ENCODE results near the gene USP7. TPM values are rescaled to one million over a fixed set of nuclear protein-coding genes. Genes with fewer than 3 reads are reported as not detected.
A peak's percentile ranks its signal among the peaks of the same experiment; 100 is the strongest.

USP7 gene
- total and polyA plus RNA-seq, 2 donors from 2014 or later, result 26.7 to 92.0 TPM

DNA sequence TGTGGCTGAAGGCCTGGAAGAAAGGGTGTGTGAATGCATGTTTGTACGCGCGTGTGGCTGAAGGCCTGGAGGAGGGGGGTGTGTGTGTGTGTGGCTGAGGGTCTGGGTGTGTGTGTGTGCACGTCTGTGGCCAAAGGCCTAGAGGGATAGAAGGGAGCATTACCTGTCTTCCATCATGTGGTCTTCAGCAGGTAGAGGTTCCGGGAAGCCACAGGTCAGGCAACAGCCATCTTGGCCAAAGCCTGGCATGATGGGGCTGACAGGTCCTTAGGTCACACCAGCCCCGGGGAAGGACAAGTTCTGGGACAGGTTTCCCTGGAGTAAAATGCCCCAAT, 76.3 kb downstream of the USP7 start:
- peak in 1 of 5 donors; percentile 23 for DNase-seq
- Histone ChIP-seq H3K9me3 (ENCODE audit: control insufficient read depth in 2 of 3, insufficient read depth in 1 of 3, low read length in 3 of 3) (no peaks in the 10 kb centered on the region), H3K4me3 (ENCODE audit: low read length in 3 of 3) (no peak overlapping the region), H3K27ac (ENCODE audit: low read depth in 2 of 2, low read length in 2 of 2) (no peak overlapping the region), H3K36me3 (ENCODE audit: control insufficient read depth in 2 of 3, insufficient read depth in 3 of 3, low read length in 3 of 3) (peaks cover 0 to 20% (median 11%) of the 10 kb centered on the region in 3 donors), H3K27me3 (ENCODE audit: control insufficient read depth, insufficient read depth, low read length) (no peaks in the 10 kb centered on the region), H3K4me1 (ENCODE audit: control insufficient read depth in 2 of 3, insufficient read depth in 2 of 3, low read depth in 1 of 3, low read length in 3 of 3) (peaks cover 0 to 4% (median 0%) of the 10 kb centered on the region in 3 donors), H3K9ac (ENCODE audit: low read length in 3 of 3) (no peak overlapping the region)
- intact Hi-C loops (cut with DNase I), result loop anchor here (10.0 kb wide), 1 partner anchor 83 kb away; no protein-coding TSS in a partner anchor
- TF ChIP-seq, protein P1, sequence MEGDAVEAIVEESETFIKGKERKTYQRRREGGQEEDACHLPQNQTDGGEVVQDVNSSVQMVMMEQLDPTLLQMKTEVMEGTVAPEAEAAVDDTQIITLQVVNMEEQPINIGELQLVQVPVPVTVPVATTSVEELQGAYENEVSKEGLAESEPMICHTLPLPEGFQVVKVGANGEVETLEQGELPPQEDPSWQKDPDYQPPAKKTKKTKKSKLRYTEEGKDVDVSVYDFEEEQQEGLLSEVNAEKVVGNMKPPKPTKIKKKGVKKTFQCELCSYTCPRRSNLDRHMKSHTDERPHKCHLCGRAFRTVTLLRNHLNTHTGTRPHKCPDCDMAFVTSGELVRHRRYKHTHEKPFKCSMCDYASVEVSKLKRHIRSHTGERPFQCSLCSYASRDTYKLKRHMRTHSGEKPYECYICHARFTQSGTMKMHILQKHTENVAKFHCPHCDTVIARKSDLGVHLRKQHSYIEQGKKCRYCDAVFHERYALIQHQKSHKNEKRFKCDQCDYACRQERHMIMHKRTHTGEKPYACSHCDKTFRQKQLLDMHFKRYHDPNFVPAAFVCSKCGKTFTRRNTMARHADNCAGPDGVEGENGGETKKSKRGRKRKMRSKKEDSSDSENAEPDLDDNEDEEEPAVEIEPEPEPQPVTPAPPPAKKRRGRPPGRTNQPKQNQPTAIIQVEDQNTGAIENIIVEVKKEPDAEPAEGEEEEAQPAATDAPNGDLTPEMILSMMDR (IDR thresholded peaks at IDR 0.05; ENCODE audit: borderline replicate concordance, extremely low read depth, insufficient read depth), result no peak
- FAIRE-seq, result no peak

DNA sequence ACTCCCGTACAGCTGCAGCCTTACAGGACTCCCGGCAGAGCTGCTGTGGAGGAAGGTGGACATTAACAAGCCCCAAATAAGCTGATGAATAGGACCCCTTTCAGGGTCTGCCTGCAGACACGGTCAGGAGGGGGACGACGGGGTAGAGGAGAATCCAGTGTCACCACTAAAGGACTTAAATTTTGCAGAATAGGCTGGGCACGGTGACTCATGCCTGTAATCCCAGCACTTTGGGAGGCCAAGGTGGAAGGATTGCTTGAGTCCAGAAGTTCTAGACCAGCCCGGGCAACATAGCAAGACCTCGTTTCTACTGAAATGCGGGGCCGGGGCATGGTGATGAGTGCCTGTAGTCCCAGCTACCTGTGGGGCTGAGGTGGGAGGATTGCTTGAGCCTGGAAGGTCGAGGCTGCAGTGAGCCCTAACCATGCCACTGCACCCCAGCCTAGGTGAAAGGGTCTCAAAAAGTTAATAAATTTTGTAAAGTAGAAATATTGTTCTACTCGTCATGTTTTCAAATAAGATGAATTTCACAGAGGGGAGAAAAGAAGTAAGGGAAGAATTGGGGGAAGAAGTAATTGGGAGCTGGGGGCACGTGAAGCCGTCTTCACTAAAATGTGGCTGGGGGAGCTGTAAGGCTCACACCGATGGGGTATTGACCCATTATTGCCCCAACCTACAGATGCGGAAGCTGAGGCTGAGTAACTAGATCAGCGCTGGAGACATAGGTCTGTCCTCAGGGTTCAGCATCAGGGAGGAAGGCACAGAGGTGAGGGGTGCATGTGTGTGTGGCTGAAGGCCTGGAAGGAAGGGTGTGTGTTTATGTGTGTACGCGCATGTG, 76.9 kb downstream of the USP7 start:
- Histone ChIP-seq H3K9me3 (ENCODE audit: control insufficient read depth in 2 of 3, insufficient read depth in 1 of 3, low read length in 3 of 3) (no peaks in the 10 kb centered on the region), H3K4me1 (ENCODE audit: control insufficient read depth in 2 of 3, insufficient read depth in 2 of 3, low read depth in 1 of 3, low read length in 3 of 3) (peaks cover 0 to 4% (median 0%) of the 10 kb centered on the region in 3 donors), H3K36me3 (ENCODE audit: control insufficient read depth in 2 of 3, insufficient read depth in 3 of 3, low read length in 3 of 3) (peaks cover 0 to 17% (median 8%) of the 10 kb centered on the region in 3 donors), H3K9ac (ENCODE audit: low read length in 3 of 3) (no peak overlapping the region), H3K27ac (ENCODE audit: low read depth in 2 of 2, low read length in 2 of 2) (no peak overlapping the region), H3K4me3 (ENCODE audit: low read length in 3 of 3) (no peak overlapping the region), H3K27me3 (ENCODE audit: control insufficient read depth, insufficient read depth, low read length) (no peaks in the 10 kb centered on the region)
- DNase-seq (peak in 1 of 5 donors; percentile 17), FAIRE-seq (no peak)
- intact Hi-C loops (cut with DNase I), result loop anchor here (10.0 kb wide), 1 partner anchor 82 kb away; no protein-coding TSS in a partner anchor
- TF ChIP-seq, protein P1 (IDR thresholded peaks at IDR 0.05; ENCODE audit: borderline replicate concordance, extremely low read depth, insufficient read depth), result no peak

DNA sequence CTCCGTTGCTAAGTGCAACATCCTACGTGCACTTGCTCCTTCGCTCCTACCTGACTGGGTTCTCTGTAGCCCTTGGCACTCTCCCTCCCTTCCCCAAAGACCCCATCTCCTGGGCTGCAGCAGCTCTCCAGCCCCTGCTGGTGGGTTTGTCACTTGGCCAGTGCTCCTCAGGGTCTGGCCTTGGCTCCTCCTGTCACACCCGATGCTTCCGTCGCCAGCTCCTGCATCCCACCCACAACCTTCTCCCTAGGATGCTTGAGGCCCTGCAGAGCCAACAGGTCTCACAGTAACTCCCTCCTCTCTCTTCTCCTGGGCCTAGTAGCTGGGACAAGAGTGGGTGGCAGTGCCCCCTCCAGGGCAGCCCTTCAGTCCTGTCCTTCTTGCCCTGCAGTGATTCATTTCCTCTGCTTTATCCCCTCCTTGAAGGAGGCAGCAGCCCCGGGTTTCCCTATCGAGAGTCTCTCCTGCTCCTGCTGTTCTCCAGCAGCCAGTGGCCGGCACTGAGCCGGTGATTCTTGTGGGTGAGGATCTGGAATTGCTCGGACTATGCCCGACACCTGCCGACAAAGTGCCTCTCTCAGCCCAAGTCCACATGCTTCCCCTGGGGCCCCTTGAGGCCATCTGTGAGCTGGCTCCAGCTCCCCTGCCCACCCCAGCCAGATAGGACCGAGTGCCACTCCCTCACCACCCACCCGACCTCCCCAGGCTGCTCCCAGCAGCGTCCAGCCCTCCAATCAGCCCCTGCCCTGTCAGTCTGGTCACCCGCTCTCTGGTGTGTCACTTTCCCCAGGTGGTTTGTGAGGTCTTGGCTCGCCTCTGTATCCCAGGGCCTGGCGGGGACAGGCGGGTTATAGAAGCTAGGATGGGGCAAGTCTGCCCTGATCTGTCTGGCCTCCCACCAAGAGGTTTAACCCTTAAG, 77.8 kb downstream of the USP7 start:
- intact Hi-C loops (cut with DNase I), result loop anchor here (10.0 kb wide), 1 partner anchor 81 kb away; no protein-coding TSS in a partner anchor
- Histone ChIP-seq H3K9me3 (ENCODE audit: control insufficient read depth in 2 of 3, insufficient read depth in 1 of 3, low read length in 3 of 3) (no peaks in the 10 kb centered on the region), H3K4me1 (ENCODE audit: control insufficient read depth in 2 of 3, insufficient read depth in 2 of 3, low read depth in 1 of 3, low read length in 3 of 3) (peaks cover 0 to 4% (median 0%) of the 10 kb centered on the region in 3 donors), H3K9ac (ENCODE audit: low read length in 3 of 3) (no peak overlapping the region), H3K36me3 (ENCODE audit: control insufficient read depth in 2 of 3, insufficient read depth in 3 of 3, low read length in 3 of 3) (peaks cover 0 to 9% (median 4%) of the 10 kb centered on the region in 3 donors), H3K27me3 (ENCODE audit: control insufficient read depth, insufficient read depth, low read length) (no peaks in the 10 kb centered on the region), H3K27ac (ENCODE audit: low read depth in 2 of 2, low read length in 2 of 2) (no peak overlapping the region), H3K4me3 (ENCODE audit: low read length in 3 of 3) (no peak overlapping the region)
- no peak for FAIRE-seq
- peak; percentile 36 to 73 (median 53) for DNase-seq
- TF ChIP-seq, protein P1 (IDR thresholded peaks at IDR 0.05; ENCODE audit: borderline replicate concordance, extremely low read depth, insufficient read depth), result no peak
